COLO668 (cell line): ENCODE data around the gene AKAP6.

Experiments used
- DNase-seq: peaks from one replicate; lab custom pipeline; 2025; ENCODE audit not compliant: unreplicated experiment; lab: John Stamatoyannopoulos, UW

The AKAP6 gene

DNA sequence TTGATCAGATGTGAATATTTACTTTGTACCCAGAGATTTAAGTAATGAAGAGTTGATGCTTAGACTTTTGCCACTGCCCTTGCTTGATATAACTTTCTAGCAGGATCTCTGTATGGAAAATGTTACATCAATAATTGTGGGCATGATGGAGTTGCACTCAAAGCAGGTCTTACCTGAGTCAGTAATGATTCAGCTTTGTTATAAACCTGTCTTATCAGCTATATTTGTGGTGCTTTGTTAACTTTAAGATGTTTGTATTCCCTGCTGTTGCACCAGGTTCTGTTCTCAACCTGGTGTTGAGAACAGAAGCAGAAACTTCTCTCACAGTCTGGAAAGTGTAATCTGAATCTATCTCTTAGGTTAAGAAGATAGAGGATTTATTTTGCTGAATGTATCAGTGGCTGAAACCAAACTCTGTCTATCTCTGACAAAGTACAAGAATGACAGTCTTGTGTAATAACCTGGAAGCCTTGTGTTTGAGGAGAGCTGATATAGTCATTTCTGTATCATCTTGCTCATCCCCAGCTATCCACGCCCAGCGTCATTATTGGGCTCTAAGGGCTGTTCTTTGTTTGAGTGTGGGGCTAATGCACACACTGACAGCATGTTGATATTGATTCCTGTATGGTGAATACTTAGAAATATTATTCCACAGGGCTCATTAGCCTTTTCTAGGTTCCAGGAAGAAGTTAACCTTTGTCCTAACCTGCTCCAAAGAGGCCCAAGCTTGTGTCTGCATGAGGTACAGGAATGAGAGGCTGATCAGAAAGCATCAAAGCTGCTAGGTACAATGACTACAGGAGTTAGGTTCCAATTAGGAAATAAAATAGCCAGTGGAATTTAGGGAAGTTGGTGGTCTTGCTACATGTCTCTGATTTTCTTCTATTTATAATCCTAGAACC is 3.6 kb downstream of the AKAP6 start:
- peak; percentile 29 for DNase-seq

DNA sequence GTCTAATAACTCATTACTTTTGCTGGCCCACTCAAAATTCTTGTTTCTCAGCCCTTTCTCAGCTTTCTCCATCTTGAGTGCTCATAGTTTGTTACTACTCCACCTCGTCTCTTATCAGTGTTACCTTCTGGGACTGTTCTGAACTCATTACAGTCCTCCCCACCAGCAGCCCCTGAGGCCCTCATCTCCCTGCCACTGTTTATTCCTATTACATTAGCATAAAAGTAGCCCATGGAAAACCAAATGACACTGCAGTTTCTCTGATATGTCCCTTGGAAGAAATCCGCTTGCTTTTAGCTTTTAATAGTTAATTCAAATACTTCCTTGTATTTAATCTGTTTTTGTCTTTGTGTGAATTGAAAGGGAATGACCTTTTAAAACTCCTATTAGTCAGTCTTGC is 7.6 kb downstream of the AKAP6 start:
- no peak for DNase-seq

DNA sequence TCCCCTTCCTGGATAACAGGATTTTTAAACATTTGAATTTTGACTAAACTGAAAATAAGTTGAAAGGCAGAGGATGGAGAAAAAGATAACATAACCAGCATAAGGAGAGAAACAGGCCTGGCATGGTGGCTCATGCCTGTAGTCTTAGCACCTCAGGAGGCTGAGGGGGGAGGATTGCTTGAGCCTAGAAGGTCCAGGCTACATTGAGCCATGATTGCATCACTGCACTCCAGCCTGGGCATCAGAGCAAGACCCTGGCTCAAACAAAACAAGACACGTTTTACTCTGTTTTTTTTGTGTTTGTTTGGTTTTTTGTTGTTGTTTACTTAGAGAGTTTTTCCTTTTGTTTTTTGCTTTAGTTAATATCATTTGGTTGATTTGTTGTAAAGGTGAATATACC is 8.7 kb downstream of the AKAP6 start:
- DNase-seq: no peak

DNA sequence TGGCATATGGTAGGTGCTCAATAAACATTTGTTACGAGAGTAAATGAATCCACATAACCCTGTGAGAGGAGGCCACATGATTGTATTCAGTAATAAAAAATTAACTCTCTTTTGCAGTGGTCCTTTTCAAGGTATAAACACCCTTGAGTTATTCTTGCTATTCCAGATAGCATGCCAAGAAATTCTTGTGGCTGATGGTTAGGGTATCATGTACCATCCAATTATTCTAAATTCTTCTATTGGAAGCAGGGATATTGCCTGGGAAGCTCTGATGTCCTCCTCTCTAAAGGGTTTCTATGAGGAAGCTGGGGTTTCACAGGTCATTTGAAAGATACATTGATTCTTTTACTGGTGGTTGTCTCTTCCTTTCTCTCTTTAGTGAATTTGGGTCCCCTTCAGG is 10.1 kb downstream of the AKAP6 start:
- no peak for DNase-seq

DNA sequence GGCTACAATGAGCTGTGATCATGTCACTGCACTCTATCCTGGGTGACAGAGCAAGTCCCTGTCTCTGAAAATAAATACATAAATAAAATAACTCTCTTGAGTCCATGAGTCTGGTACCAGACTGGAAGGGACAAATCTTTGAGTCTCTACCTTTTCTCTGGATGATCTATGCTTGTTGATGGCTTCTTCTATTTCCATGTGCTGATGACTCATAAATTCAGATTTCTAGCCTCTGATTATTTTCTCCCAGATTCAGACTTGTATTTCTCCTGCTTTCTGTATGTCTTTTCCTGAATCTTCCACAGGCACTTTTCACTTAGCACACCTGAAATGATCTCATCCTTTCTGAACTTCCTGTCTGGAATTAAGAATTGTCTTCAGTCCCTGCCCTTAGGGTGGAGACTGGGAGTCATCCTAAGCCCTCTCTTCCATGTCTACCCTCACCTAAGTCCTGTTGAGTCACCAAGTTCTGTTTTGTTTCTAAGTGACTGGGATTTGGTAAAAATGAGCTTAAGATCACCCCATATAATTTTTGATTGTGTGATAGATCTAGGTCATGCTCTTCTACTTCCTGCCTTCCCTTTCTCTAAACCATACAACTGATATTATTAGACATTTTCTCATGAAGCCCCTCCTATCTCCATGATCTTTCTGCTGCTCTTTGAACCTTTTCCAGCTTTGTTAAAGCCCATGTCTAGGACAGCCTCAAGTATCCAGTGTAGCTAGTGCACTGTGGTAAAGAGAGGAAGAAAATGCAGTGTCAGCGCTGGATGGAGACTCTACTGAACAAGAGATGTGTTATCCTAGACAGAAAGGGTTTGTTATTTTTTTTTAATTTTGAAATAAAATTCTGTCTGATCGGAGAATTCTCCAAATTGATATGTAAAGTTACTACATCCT is 13.1 kb downstream of the AKAP6 start:
- DNase-seq: no peak

DNA sequence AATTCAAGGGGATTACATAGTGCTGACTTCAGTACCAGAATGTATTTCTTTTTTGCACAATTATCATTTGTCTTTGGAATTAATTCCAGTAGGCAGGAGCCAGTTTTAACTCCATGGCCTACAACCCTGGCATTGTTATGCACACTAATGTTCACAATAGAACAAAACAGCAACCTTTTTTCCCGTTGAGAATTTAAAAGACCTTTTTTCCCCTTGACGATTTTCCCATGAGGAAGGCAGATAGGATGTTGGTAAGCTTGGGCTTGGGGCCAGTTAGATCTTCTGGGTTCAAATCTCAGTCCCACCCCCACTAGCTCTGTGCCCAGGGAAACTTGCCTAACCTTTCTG is 13.7 kb downstream of the AKAP6 start:
- DNase-seq: no peak

DNA sequence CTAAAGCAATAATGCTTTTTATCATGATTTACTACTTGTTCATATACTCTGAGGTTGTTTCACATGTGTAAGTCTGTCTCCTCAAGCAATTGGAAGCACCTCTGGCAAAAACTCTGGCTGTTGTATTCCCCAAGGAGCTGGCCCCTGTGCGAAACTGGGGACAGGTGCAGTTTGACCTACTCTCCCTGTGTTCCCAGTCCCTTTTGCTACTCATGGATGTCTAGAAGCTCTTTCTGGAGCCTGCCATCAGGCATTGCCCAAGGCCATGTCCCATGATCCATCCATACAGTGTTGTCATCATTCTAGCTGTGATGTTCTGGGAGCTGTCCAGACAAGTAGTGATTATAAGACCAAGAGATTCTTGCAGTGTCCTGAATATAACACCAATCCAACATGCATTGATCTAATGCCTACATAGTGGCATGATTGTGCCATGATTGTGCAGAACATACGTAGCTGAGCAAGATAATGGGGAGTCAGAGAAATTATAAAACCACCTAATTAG is 14.9 kb downstream of the AKAP6 start:
- DNase-seq: no peak

DNA sequence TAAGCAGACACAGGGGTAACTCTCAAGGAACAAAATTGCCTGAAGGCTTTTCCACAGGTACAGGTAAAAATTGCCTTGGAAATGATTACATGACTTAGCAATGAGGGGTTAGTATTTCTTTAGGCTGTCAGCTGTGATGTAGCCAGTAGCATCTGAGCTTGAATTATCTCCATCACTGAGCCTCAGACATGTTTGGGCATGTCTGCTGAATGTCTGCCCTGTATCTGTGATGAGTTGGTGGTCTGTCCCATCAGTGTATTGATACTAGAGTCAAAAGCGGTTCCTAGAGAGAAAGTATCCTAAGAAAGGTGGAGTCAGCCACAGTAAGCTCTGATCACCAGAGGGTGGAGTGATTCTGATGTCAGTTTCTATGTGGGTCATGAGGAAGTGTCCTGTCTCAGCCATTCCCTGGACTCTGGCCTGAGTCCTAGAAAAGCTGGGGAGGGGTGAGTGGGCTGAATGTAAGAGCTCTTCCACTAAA is 16.3 kb downstream of the AKAP6 start:
- no peak for DNase-seq

DNA sequence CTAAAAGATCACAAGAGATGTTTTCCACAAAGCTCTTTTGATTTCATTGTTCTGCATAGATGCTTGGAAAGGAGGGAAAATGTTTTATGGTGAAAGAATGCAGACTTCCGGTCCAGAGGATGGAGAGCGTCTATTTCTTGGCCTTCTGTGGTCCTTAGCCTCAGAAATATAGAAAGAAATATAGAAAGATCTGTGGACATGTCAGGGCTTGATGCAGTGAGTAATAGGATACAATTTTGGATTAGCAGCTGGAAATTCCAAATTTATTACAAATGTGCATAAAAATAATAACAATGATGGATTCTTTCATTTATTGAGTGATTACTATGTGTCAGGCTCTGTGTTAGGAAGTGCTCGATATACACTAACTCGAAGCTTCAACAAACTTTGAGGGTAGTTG is 20.2 kb downstream of the AKAP6 start:
- no peak for DNase-seq

DNA sequence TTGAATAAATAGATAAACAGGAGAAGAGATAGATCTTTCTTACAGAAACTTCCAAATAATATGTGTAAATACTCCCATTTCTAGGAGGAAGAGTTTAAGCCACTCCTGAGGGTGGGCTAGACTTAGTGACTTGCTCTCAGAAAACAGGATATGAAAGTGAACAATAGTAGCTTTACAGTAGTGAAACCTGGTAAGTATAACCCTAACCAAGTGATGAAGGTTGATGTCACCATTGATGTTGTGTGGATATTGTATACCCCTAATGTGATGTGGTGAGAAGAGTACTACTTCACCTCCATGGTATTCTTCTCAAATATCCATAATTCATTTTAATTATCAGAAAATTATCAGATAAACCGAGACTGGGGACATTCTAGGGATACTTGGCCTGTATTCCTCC is 20.9 kb downstream of the AKAP6 start:
- DNase-seq: no peak

DNA sequence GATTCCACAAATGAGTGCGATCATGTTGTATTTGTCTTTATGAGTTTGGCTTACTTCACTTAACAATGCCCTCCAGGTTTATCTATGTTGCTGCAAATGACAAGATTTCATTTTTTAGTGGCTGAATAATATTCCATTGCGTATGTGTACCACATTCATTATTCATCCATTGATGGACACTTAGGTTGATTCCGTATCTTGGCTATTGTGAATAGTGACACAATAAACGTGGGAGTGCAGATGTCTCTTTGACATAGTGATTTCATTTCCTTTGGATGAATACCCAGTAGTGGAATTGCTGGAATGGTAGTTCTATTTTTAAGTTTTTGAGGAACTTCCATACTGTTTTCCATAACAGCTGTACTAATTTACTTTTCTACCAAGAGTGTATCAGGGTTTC is 23.5 kb downstream of the AKAP6 start:
- DNase-seq: no peak

DNA sequence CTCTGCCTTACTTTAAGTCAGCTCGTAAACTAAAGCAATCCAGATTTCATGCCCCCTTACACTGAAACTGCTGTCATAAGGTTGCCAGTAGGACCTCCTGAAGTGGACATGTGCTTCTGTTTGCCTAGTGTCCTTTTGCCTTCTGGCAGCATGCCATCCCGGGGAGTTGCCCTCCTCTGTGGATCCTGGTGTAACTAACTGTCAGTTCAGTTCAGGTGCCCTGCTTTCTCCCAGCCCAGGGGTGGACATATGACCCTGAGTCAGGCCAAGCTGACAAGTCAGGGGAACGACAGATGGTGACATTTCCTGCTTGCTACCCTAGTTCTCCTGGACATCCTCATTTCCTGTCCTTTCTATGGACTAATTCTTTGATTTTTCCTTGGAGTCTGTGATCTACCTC is 25.6 kb downstream of the AKAP6 start:
- DNase-seq: peak; percentile 78

DNA sequence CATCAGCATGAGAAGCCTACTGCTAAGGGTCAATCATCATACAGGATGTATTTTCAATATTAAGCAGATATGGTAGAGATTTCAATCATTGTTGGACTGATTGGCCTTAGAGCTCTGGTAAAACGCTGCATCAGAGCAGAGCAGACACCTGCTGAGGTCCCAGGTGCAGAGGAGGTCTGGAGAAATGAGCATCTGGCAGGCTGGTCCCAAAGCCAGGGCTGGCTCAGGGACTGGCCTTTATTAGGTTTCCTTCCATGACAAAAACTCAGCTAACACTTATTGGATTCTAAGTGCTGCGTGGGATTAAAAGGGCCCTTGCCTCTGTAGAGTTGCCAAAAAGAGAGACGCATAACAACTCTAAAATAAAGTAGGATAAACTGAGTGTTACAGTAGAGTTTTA is 29.7 kb downstream of the AKAP6 start:
- DNase-seq: no peak

DNA sequence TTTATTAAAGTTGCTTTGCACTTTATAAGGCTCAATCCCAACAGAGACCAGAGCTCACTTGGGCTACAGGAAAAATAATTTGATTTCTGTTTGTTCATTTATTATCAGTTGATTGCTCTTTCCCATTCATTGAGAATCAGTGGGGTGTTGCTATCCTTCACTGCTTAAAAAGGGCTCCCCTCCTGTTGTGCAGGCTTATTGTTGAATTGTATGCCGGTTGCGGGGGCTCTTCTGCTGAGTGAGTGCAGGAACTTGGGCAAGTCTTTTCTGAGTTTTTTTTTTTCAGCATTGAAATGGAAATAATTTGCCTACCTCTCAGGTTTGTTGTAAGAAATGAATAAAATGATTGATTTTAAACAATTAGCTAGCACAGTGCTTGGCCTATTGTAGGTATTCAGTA is 32.6 kb downstream of the AKAP6 start:
- DNase-seq: no peak

DNA sequence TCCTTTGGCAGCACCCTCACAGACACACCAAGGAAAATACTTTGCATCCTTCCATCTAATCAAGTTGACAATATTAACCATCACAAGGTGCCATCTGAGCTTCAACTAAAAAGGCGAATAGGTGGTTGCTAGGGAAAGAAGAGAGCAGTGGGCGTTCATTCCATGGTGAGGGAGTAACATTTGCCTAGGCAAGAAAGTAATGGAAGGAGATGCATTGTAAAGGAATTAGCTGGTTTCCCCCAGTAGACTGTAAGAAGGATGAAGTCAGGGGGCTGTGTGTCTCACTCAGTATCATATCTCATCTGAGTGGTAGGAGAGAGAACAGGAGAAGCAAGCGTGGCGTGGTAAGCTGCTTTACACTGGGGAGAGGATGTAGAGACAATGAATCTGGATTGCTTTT is 34.7 kb downstream of the AKAP6 start:
- DNase-seq: no peak

DNA sequence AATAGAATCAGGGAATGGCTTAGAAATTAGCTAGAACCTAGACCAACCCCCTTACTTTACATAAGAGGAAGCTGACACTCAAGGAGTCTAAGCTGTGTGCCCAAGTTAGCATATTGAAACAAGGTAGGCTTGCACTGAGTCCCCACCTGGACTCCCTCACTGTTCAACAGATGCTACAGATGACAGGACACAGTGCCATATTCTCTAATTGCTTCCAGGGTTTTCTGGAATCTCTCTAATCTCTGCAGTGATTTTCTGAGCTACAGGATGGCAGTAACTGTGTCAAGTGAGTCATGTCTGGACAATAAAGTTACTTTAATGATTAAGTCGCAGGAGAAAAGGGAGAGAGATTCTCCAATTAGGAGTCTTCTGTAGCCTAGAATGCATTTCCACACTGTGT is 35.8 kb downstream of the AKAP6 start:
- DNase-seq: no peak

DNA sequence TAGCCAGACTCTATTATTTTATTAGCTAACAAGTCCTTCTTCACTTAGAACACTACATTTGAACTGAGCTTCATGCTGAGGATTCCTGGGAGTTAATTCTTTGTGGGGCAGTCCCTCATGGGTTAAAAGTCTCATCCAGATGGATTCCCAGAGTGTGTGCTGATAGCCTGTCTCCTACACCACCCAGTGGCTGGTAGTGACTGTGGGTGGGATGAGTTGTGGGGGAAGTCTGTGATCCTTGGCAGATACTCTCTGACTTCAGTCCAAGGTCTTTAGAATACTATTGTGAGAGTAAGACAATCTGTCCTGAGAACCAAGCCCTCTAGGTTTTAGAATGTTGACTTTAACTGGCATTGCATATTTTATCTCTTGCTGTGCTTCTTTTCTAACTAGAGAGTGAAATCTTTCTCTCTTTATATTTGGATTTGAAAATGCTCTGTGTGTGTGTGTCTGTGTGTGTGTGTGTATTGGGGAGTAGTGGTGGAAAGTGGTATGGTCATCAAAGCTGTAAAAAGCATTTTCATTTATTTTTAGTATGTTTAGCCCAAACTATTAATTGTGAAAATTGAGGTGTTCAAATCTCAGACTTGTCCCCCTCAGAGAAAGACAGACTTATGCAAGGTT is 37.3 kb downstream of the AKAP6 start:
- DNase-seq: no peak

DNA sequence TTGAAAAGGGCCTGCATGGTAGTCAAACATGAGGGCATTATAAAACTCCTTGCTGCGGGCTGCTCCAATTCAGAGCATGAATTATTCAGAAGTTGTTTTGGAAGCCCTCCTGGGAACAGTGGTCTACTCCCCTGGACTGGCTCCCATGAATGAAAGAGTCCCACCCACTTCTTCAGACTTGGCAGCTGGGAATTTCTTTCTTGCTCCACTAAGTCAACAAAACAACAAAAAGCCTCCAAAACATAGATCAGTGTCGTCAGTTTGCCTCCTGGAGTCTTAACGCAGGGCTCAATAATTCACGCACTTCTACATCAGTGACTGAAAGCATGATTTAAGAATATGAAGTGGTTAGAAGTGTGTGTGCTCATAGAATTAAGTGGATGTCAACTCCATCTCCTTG is 37.9 kb downstream of the AKAP6 start:
- DNase-seq: no peak

DNA sequence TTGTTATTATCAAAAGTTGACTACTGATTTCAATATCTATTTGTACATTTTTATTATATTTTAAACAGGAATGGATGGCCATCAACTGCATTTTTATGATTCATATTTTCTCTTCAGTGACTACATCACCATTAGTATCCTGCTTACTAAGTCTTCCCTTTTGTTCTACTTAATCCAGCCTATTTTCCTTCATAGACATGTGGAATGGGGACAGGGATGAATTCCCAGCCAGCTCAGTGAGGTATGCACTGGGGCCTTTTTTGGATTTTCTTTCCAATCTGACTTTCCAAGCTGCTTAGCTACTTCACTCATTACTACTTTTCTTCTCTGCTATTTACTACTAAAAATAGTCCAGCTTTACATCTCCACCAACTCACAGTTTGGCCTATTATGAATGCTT is 38.4 kb downstream of the AKAP6 start:
- DNase-seq: no peak

DNA sequence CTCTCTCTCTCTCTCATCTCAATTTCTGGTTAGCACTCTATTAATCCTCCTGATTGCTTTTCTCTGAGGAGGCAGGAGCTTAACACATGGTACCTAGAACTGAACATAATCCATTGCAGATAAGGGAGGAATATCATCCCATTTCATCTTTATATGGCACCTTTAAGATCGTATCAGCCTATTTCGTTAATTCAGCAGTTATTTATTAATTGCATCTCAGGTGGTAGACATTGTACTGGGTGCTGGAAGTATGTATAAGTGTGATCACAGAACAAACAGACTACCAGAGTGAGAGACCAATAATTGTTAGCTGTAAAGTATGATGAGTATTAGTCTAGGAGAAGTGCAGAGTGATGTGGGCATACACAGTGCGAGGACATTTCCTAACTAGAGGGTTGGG is 39.0 kb downstream of the AKAP6 start:
- DNase-seq: no peak

DNA sequence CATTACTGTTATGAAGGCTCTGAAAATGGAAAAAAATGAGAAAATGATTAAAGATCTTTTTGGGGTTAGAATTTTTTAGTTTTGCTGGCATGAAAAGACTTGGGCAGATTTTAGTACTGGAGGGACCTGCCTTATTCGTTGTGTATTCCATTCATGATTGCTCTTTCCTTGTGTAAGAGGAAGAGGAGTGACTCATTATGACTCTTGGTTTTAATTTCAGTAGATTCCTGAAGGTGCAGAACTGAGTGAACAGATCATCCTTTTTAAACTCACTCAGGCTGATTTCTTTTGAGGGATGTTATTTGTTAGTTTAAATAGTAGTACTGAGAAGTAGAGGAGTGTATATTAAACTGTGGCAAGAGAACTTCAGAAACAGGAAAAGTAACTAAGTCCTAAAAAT is 41.6 kb downstream of the AKAP6 start:
- no peak for DNase-seq

DNA sequence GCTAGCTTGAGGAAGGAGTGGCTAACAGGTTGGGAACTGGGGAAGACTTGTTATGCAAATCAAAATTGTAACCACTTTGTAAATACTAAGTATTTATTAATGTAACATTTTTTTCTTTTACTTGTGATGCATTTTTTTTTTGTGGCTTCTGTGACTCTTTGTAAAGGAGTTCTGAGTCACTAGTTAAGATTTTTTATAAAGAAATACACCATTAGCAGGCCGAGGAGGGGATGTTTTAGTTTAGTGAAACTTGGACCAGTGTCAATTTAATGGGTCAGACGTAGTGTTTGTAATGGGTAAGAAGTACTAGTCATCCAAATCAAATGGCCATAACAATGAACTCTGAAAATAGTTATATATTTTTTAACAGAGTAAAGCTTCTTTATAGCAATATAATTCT is 43.1 kb downstream of the AKAP6 start:
- DNase-seq: no peak
